Measurements from ENCODE around the gene DRC7. TPM values are rescaled to one million over a fixed set of nuclear protein-coding genes. Genes with fewer than 3 reads are reported as not detected.
A peak's percentile ranks its signal among the peaks of the same experiment; 100 is the strongest.

The DRC7 gene
- total RNA-seq, 2 donors from 2014 or later: 1.6 to 1.8 TPM

- H3K36me3 ChIP-seq (ENCODE audit: control insufficient read depth, insufficient read depth, low read length): no peaks in the 10 kb centered on the region
- Mint-ChIP-seq H3K4me1 (peaks cover 3% of the 10 kb centered on the region), H3K9me3 (no peaks in the 10 kb centered on the region), H3K4me3 (no peak overlapping the region), H3K36me3 (ENCODE audit: low read depth) (no peaks in the 10 kb centered on the region), H3K27ac (no peak overlapping the region), H3K27me3 (ENCODE audit: insufficient read depth) (no peaks in the 10 kb centered on the region)
- TF ChIP-seq CTCF (conservative IDR thresholded peaks at IDR 0.05): no peak
- no peak overlapping the region for H3K4me3 ChIP-seq (ENCODE audit: low read length)
- no peak for DNase-seq
- no peak overlapping the region for H3K27ac ChIP-seq (ENCODE audit: low read depth, low read length)
- no peaks in the 10 kb centered on the region for H3K9me3 ChIP-seq (ENCODE audit: control insufficient read depth, low read length)
- H3K4me1 ChIP-seq (ENCODE audit: control insufficient read depth, insufficient read depth, low read length): no peaks in the 10 kb centered on the region
- 75 to 88% methylated on average over 7 of the region's 7 CpGs for WGBS, 2 experiments (ENCODE audit: insufficient coverage in 1 of 2, insufficient read length in 1 of 2)
- H3K27me3 ChIP-seq (ENCODE audit: control insufficient read depth, insufficient read depth, low read length, poor library complexity, severe bottlenecking): no peaks in the 10 kb centered on the region
- H3K9ac ChIP-seq (ENCODE audit: extremely low read depth, low read length, poor library complexity, severe bottlenecking): no peak overlapping the region
Measured at GRCh38 chr16:57661510-57661909, 33.1 kb upstream of the DRC7 start.

- Mint-ChIP-seq H3K27me3 (ENCODE audit: insufficient read depth) (no peaks in the 10 kb centered on the region), H3K36me3 (ENCODE audit: low read depth) (no peaks in the 10 kb centered on the region), H3K9me3 (no peaks in the 10 kb centered on the region), H3K4me3 (no peak overlapping the region), H3K4me1 (peaks cover 3% of the 10 kb centered on the region), H3K27ac (peak overlapping the region; percentile 26)
- Histone ChIP-seq H3K27me3 (ENCODE audit: control insufficient read depth, insufficient read depth, low read length, poor library complexity, severe bottlenecking) (no peaks in the 10 kb centered on the region), H3K27ac (ENCODE audit: low read depth, low read length) (no peak overlapping the region), H3K36me3 (ENCODE audit: control insufficient read depth, insufficient read depth, low read length) (no peaks in the 10 kb centered on the region), H3K9me3 (ENCODE audit: control insufficient read depth, low read length) (no peaks in the 10 kb centered on the region), H3K4me1 (ENCODE audit: control insufficient read depth, insufficient read depth, low read length) (no peaks in the 10 kb centered on the region), H3K4me3 (ENCODE audit: low read length) (no peak overlapping the region), H3K9ac (ENCODE audit: extremely low read depth, low read length, poor library complexity, severe bottlenecking) (no peak overlapping the region)
- no peak for TF ChIP-seq CTCF (conservative IDR thresholded peaks at IDR 0.05)
- WGBS, 2 experiments (ENCODE audit: insufficient coverage in 1 of 2, insufficient read length in 1 of 2): 94 to 96% methylated on average over 17 to 20 of the region's 20 CpGs
- no peak for DNase-seq
Measured at GRCh38 chr16:57661936-57662906, 32.4 kb upstream of the DRC7 start.

GRCh38 chr16:57663436-57663835, 31.2 kb upstream of the DRC7 start:
- Histone ChIP-seq H3K4me1 (ENCODE audit: control insufficient read depth, insufficient read depth, low read length) (no peaks in the 10 kb centered on the region), H3K9ac (ENCODE audit: extremely low read depth, low read length, poor library complexity, severe bottlenecking) (no peak overlapping the region), H3K27me3 (ENCODE audit: control insufficient read depth, insufficient read depth, low read length, poor library complexity, severe bottlenecking) (no peaks in the 10 kb centered on the region), H3K9me3 (ENCODE audit: control insufficient read depth, low read length) (no peaks in the 10 kb centered on the region), H3K36me3 (ENCODE audit: control insufficient read depth, insufficient read depth, low read length) (no peaks in the 10 kb centered on the region), H3K27ac (ENCODE audit: low read depth, low read length) (no peak overlapping the region), H3K4me3 (ENCODE audit: low read length) (no peak overlapping the region)
- no peaks in the 10 kb centered on the region for H3K36me3 Mint-ChIP-seq (ENCODE audit: low read depth)
- H3K27ac Mint-ChIP-seq: no peak overlapping the region
- H3K4me1 Mint-ChIP-seq: peaks cover 3% of the 10 kb centered on the region
- H3K9me3 Mint-ChIP-seq: no peaks in the 10 kb centered on the region
- WGBS, 2 experiments (ENCODE audit: insufficient coverage in 1 of 2, insufficient read length in 1 of 2): 86 to 95% methylated on average over 20 to 21 of the region's 21 CpGs
- DNase-seq: no peak
- H3K27me3 Mint-ChIP-seq (ENCODE audit: insufficient read depth): no peaks in the 10 kb centered on the region
- no peak overlapping the region for H3K4me3 Mint-ChIP-seq
- no peak for TF ChIP-seq CTCF (conservative IDR thresholded peaks at IDR 0.05)
